GM12878 (cell line): ENCODE measurements around the gene MED4. TPM values are rescaled to one million over a fixed set of nuclear protein-coding genes. Genes with fewer than 3 reads are reported as not detected.

ENCODE experiments used
- ATAC-seq: fragments of 200-7000 bp; cut with Tn5 transposase; 3 replicates; pipeline ENCODE4 v1.9.1; 2020; ENCODE audit warnings: mild to moderate bottlenecking, moderate library complexity
- BruUV-seq: library from RNA; stranded (reverse); fragments of 400-500 nt; replicated peaks from 2 replicates; lab custom pipeline; 2021; lab: Mats Ljungman, UMichigan
- CTCF ChIA-PET: fragments of 300-600 bp; sonication (Branson Sonifier 250); formaldehyde crosslinking; extraction: SDS; loops from one replicate; lab custom pipeline; 2021; ENCODE audit warnings: inconsistent platforms; lab: Yijun Ruan, JAX
- POLR2A ChIA-PET: fragments of 350-600 bp; formaldehyde crosslinking; extraction: SDS; loops from one replicate; lab custom pipeline; 2021; ENCODE audit warnings: inconsistent platforms; lab: Charles Lee
- RAD21 ChIA-PET: fragments of 300-600 bp; sonication (Branson Sonifier 250); formaldehyde crosslinking; loops from one replicate; lab custom pipeline; 2023; ENCODE audit warnings: antibody characterized with exemption; ENCODE audit not compliant: unreplicated experiment; lab: Charles Lee
- SMC1A ChIA-PET: fragments of 300-600 bp; sonication (Branson Sonifier 250); formaldehyde crosslinking; loops from one replicate; lab custom pipeline; 2023; ENCODE audit not compliant: unreplicated experiment, uncharacterized antibody; lab: Charles Lee
- DNase-seq: peaks from one replicate; pipeline ENCODE4 v3.0.0-alpha.2; 2011; ENCODE audit warnings: low read depth, low spot score
- FAIRE-seq: peaks from 3 replicates; lab custom pipeline; 2011; peaks lifted over from hg19 to GRCh38; lab: Jason Lieb, UNC
- H2AFZ ChIP-seq: 2 replicates; pipeline ENCODE4 v1.6.0; 2011; ENCODE audit warnings: low read depth, low read length, control low read depth; ENCODE audit not compliant: control insufficient read depth
- H3K27ac ChIP-seq: 2 replicates; pipeline ENCODE4 v1.5.1; 2011; ENCODE audit warnings: control low read depth; ENCODE audit not compliant: control insufficient read depth, insufficient read depth
- H3K27me3 ChIP-seq, 2 experiments: replicated peaks in 1 of 2; 2 replicates each; pipeline versions ENCODE4 v1.6.0 to v1.6.1; 2011; ENCODE audit warnings: low read length in 1 of 2; ENCODE audit not compliant: control insufficient read depth in 2 of 2, insufficient read depth in 2 of 2
- H3K36me3 ChIP-seq, 2 experiments: 2 replicates each; pipeline ENCODE4 v1.5.1; 2011; ENCODE audit warnings: low read length in 1 of 2; ENCODE audit not compliant: control insufficient read depth in 2 of 2, insufficient read depth in 2 of 2
- H3K4me1 ChIP-seq: 2 replicates; pipeline ENCODE4 v1.6.1; 2011; ENCODE audit warnings: mild to moderate bottlenecking, low read length, moderate library complexity, mixed read lengths; ENCODE audit not compliant: control insufficient read depth, insufficient read depth
- H3K4me2 ChIP-seq: 2 replicates; pipeline ENCODE4 v1.6.0; 2011; ENCODE audit warnings: control low read depth; ENCODE audit not compliant: control insufficient read depth, insufficient read depth
- H3K4me3 ChIP-seq: fragments of 200-600 bp; sonication (generic); 2 replicates; pipeline ENCODE4 v1.5.1; 2016
- H3K79me2 ChIP-seq: 2 replicates; pipeline ENCODE4 v1.6.0; 2011; ENCODE audit warnings: low read length; ENCODE audit not compliant: control insufficient read depth, insufficient read depth
- H3K9ac ChIP-seq: 2 replicates; pipeline ENCODE4 v1.8.0; 2011; ENCODE audit warnings: low read length, control low read depth, mixed read lengths; ENCODE audit not compliant: control insufficient read depth, insufficient read depth
- H3K9me3 ChIP-seq: replicated peaks from 3 replicates; pipeline ENCODE4 v1.5.1; 2011; ENCODE audit warnings: mild to moderate bottlenecking, low read length; ENCODE audit not compliant: control insufficient read depth, insufficient read depth
- H4K20me1 ChIP-seq: 2 replicates; pipeline ENCODE4 v1.6.0; 2011; ENCODE audit not compliant: control insufficient read depth, insufficient read depth
- ATF7 ChIP-seq: fragments of 450-650 bp; IDR thresholded peaks from 2 replicates; pipeline ENCODE4 v1.6.1; 2016; ENCODE audit warnings: low read depth, mild to moderate bottlenecking
- BCL11A ChIP-seq: IDR thresholded peaks from 2 replicates; pipeline ENCODE4 v1.6.1; 2011; ENCODE audit warnings: low read depth, low read length
- CREB1 ChIP-seq: IDR thresholded peaks from 2 replicates; pipeline ENCODE4 v1.6.1; 2012; ENCODE audit warnings: low read depth, mild to moderate bottlenecking, inconsistent platforms
- ETV6 ChIP-seq, 2 experiments: fragments of 450-650 bp in 1 of 2; IDR thresholded peaks in 1 of 2; conservative IDR thresholded peaks in 1 of 2; 2 replicates each; pipeline ENCODE4 v1.6.1; 2014; ENCODE audit warnings: antibody characterized with exemption in 1 of 2, borderline replicate concordance in 1 of 2, low read depth in 1 of 2, mild to moderate bottlenecking in 1 of 2, moderate library complexity in 1 of 2
- GABPA ChIP-seq: IDR thresholded peaks from 2 replicates; pipeline ENCODE4 v1.6.1; 2014; ENCODE audit warnings: antibody characterized with exemption, low read depth, mild to moderate bottlenecking, inconsistent platforms
- HCFC1 ChIP-seq: fragments of 150-350 bp; IDR thresholded peaks from 2 replicates; pipeline ENCODE4 v1.6.1; 2014; ENCODE audit warnings: low read length
- MEF2B ChIP-seq: fragments of 450-650 bp; IDR thresholded peaks from 2 replicates; pipeline ENCODE4 v1.6.1; 2018; ENCODE audit warnings: mild to moderate bottlenecking, moderate library complexity; ENCODE audit not compliant: partially characterized antibody, poor library complexity, severe bottlenecking
- PAX8 ChIP-seq: fragments of 450-650 bp; IDR thresholded peaks from 2 replicates; pipeline ENCODE4 v1.6.1; 2017; ENCODE audit warnings: mild to moderate bottlenecking, moderate library complexity
- POLR2A ChIP-seq: IDR thresholded peaks from 2 replicates; pipeline ENCODE4 v1.6.1; 2011; ENCODE audit warnings: low read depth, mild to moderate bottlenecking, low read length
- RAD51 ChIP-seq: fragments of 450-650 bp; IDR thresholded peaks from 2 replicates; pipeline ENCODE4 v1.6.1; 2016; ENCODE audit warnings: moderate library complexity, mild to moderate bottlenecking, inconsistent platforms
- SMARCA5 ChIP-seq: fragments of 450-650 bp; IDR thresholded peaks from 2 replicates; pipeline ENCODE4 v1.6.1; 2017; ENCODE audit warnings: mild to moderate bottlenecking
- SUPT20H ChIP-seq: IDR thresholded peaks from 2 replicates; pipeline ENCODE4 v1.6.1; 2011; ENCODE audit warnings: low read depth, mild to moderate bottlenecking, low read length, moderate library complexity, borderline replicate concordance; ENCODE audit not compliant: control insufficient read depth
- WGBS: methylation state at CpG from one replicate; pipeline ENCODE4 v1.1.6; 2016; ENCODE audit warnings: low lambda C conversion rate; ENCODE audit not compliant: insufficient replicate concordance, insufficient coverage; ENCODE audit errors: missing lambda C conversion rate; 5-methylcytosine and 5-hydroxymethylcytosine counted together
- in situ Hi-C: fragments of 300-500 bp; cut with MboI; formaldehyde crosslinking; loops from 9 replicates; pipeline ENCODE4 v1.14.3; 2018; ENCODE audit warnings: mixed read lengths
- intact Hi-C: fragments of 100-400 bp; cut with micrococcal nuclease; formaldehyde crosslinking; loops from one replicate; pipeline ENCODE4 v1.14.2; 2022; ENCODE audit not compliant: unreplicated experiment
- polyA plus RNA-seq, 11 experiments: library from polyadenylated mRNA; depleted of rRNA in 4 of 11; unstranded in 6 of 11; stranded (reverse) in 5 of 11; fragments of >200 nt; fragmentation: Nextera tagmentation in 4 of 11; fragmentation: Illumina TruSeq in 1 of 11; extraction: Ambion mirVana in 4 of 11; extraction: Trizol in 1 of 11; gene quantifications; 1 replicate in 1 of 11; 2 replicates in 10 of 11; pipeline versions ENCODE4 v1.2.1 to v1.2.3, GENCODE V29; 2011 to 2016; ENCODE audit warnings: inconsistent platforms in 2 of 11, missing spikeins in 2 of 11, low read depth in 1 of 11
- total RNA-seq, 4 experiments: library from RNA; depleted of rRNA in 3 of 4; stranded (reverse); fragments of >200 nt in 3 of 4; fragmentation: Illumina TruSeq in 1 of 4; extraction: Trizol in 1 of 4; gene quantifications; 2 replicates each; pipeline versions ENCODE4 v1.2.1 to v1.2.3, GENCODE V29; 2013 to 2021
- TF ChIP-seq, protein P1 (sequence below): IDR thresholded peaks from 2 replicates; pipeline ENCODE4 v1.6.1; 2012; ENCODE audit warnings: mild to moderate bottlenecking, low read depth, low read length
- TF ChIP-seq, protein P2 (sequence below): fragments of 450-650 bp; IDR thresholded peaks from 2 replicates; pipeline ENCODE4 v1.6.1; 2017; ENCODE audit warnings: borderline replicate concordance

MED4 gene
- total and polyA plus RNA-seq, 10 of the 15 experiments (the other 5 are each of a cell fraction or from before 2014, with no cell fraction given): 31.5 to 117 (median 87.4) TPM

DNA sequence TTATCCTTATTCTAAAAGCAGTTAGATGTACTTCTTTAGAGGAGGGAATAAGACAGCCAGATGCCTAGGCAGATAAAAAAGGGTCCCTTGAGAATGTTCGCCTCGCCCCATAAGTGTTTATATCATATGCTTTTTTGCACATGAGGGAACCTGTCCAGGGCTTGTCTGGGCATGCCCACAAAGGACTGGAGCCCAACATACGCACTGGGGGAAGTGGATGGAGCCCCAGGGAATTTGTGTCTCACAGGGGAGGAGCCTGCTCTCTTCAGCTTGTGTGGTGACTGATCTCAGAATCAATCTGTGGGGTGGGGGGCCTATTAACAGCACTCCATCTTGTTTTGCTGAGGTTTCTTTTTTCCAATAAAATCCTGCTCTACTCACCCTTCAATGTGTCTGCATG is 22.6 kb downstream of the MED4 start:
- H3K79me2 ChIP-seq: no peaks in the 10 kb centered on the region; the same call in 1 of the 2 replicates
- H3K27me3 ChIP-seq: no peaks in the 10 kb centered on the region
- H3K27ac ChIP-seq: 0 out of 2 replicates have a peak overlapping the region, but pooled peaks have one; percentile 13
- ATAC-seq (no peak), FAIRE-seq (no peak), DNase-seq (no peak)
- WGBS: 91% methylated on average over 3 of the region's 3 CpGs
- no peak overlapping the region for H3K4me3 ChIP-seq
- H3K9me3 ChIP-seq: peaks cover 16% of the 10 kb centered on the region; the same call in 2 of the 3 replicates
- no peaks in the 10 kb centered on the region for H4K20me1 ChIP-seq
- BruUV-seq: no TSS peak
- in situ Hi-C loops: no loop called here
- SMC1A ChIA-PET: interaction anchor here (1.1 kb wide), 1 partner anchor 34 kb away, joined by 3 read pairs; no protein-coding TSS in a partner anchor
- intact Hi-C loops: loop anchor here (10.0 kb wide), 1 partner anchor 278 kb away; no protein-coding TSS in a partner anchor
- H3K4me2 ChIP-seq: no peak overlapping the region
- CTCF ChIA-PET: no interaction called here
- RAD21 ChIA-PET: no interaction called here
- TF ChIP-seq MEF2B (peak; percentile 42), RAD51 (no peak)
- no peaks in the 10 kb centered on the region for H3K4me1 ChIP-seq
- POLR2A ChIA-PET: interaction anchor here (1.1 kb wide), 1 partner anchor 35 kb away, joined by 3 read pairs; the partner anchor contains the start of gene NUDT15
- no peak overlapping the region for H2AFZ ChIP-seq
- peaks cover 7 to 30% of the 10 kb centered on the region in 2 experiments; a peak in 3 of 4 replicates for H3K36me3 ChIP-seq
- H3K9ac ChIP-seq: no peak overlapping the region

GRCh38 chr13:48070942-48071341 is 24.0 kb downstream of the MED4 start:
- peaks cover 25% of the 10 kb centered on the region; the same call in 2 of the 3 replicates for H3K9me3 ChIP-seq
- no peak overlapping the region for H3K4me2 ChIP-seq
- no peaks in the 10 kb centered on the region for H4K20me1 ChIP-seq
- ChIA-PET CTCF (no interaction called here), RAD21 (no interaction called here), SMC1A (no interaction called here), POLR2A (no interaction called here)
- H3K4me3 ChIP-seq: no peak overlapping the region
- no peaks in the 10 kb centered on the region for H3K27me3 ChIP-seq
- WGBS: 86% methylated on average over 5 of the region's 5 CpGs
- no peak overlapping the region for H2AFZ ChIP-seq
- H3K4me1 ChIP-seq: peaks cover 4% of the 10 kb centered on the region; the same call in 1 of the 2 replicates
- peaks cover 9 to 29% of the 10 kb centered on the region in 2 experiments for H3K36me3 ChIP-seq
- H3K9ac ChIP-seq: no peak overlapping the region
- DNase-seq: no peak
- FAIRE-seq: no peak
- in situ Hi-C loops (no loop called here), intact Hi-C loops (loop anchor here (10.0 kb wide), 1 partner anchor 276 kb away; no protein-coding TSS in a partner anchor)
- no peak for ATAC-seq
- no TSS peak for BruUV-seq
- H3K79me2 ChIP-seq: no peaks in the 10 kb centered on the region; the same call in 1 of the 2 replicates
- no peak overlapping the region for H3K27ac ChIP-seq
- TF ChIP-seq ETV6 (conservative IDR thresholded peaks at IDR 0.05 in 1 of 2, IDR thresholded peaks at IDR 0.05 in 1 of 2; ENCODE audit: borderline replicate concordance in 1 of 2, low read depth in 1 of 2) (no peak), SMARCA5 (no peak), HCFC1 (no peak), CREB1 (no peak), POLR2A (no peak; the same call in 1 of the 2 replicates), ATF7 (no peak), GABPA (no peak), SUPT20H (no peak), PAX8 (no peak), BCL11A (no peak)
- TF ChIP-seq, protein P1, sequence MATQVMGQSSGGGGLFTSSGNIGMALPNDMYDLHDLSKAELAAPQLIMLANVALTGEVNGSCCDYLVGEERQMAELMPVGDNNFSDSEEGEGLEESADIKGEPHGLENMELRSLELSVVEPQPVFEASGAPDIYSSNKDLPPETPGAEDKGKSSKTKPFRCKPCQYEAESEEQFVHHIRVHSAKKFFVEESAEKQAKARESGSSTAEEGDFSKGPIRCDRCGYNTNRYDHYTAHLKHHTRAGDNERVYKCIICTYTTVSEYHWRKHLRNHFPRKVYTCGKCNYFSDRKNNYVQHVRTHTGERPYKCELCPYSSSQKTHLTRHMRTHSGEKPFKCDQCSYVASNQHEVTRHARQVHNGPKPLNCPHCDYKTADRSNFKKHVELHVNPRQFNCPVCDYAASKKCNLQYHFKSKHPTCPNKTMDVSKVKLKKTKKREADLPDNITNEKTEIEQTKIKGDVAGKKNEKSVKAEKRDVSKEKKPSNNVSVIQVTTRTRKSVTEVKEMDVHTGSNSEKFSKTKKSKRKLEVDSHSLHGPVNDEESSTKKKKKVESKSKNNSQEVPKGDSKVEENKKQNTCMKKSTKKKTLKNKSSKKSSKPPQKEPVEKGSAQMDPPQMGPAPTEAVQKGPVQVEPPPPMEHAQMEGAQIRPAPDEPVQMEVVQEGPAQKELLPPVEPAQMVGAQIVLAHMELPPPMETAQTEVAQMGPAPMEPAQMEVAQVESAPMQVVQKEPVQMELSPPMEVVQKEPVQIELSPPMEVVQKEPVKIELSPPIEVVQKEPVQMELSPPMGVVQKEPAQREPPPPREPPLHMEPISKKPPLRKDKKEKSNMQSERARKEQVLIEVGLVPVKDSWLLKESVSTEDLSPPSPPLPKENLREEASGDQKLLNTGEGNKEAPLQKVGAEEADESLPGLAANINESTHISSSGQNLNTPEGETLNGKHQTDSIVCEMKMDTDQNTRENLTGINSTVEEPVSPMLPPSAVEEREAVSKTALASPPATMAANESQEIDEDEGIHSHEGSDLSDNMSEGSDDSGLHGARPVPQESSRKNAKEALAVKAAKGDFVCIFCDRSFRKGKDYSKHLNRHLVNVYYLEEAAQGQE: no peak
- TF ChIP-seq, protein P2, sequence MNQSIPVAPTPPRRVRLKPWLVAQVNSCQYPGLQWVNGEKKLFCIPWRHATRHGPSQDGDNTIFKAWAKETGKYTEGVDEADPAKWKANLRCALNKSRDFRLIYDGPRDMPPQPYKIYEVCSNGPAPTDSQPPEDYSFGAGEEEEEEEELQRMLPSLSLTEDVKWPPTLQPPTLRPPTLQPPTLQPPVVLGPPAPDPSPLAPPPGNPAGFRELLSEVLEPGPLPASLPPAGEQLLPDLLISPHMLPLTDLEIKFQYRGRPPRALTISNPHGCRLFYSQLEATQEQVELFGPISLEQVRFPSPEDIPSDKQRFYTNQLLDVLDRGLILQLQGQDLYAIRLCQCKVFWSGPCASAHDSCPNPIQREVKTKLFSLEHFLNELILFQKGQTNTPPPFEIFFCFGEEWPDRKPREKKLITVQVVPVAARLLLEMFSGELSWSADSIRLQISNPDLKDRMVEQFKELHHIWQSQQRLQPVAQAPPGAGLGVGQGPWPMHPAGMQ: no peak
